GM06990 (cell line): ENCODE measurements around the gene PGBD5.

Experiments used
- DNase-seq: peaks from one replicate; pipeline ENCODE4 v3.0.0-alpha.2; 2011; ENCODE audit not compliant: insufficient read length; ENCODE audit errors: extremely low read depth
- H3K27me3 ChIP-seq: replicated peaks from 2 replicates; pipeline ENCODE4 v1.6.0; 2011; ENCODE audit warnings: low read length; ENCODE audit not compliant: control insufficient read depth, insufficient read depth
- H3K36me3 ChIP-seq: 2 replicates; pipeline ENCODE4 v1.5.1; 2011; ENCODE audit warnings: low read length; ENCODE audit not compliant: control insufficient read depth, insufficient read depth
- H3K4me3 ChIP-seq: replicated peaks from 2 replicates; pipeline ENCODE4 v1.5.1; 2011; ENCODE audit warnings: low read depth, mild to moderate bottlenecking, control low read depth, low read length
- CTCF ChIP-seq: IDR thresholded peaks from 2 replicates; pipeline ENCODE4 v1.5.1; 2011; ENCODE audit warnings: low read length, control low read depth, mild to moderate bottlenecking, inconsistent platforms; ENCODE audit not compliant: insufficient read depth, poor library complexity, severe bottlenecking

The PGBD5 gene

DNA sequence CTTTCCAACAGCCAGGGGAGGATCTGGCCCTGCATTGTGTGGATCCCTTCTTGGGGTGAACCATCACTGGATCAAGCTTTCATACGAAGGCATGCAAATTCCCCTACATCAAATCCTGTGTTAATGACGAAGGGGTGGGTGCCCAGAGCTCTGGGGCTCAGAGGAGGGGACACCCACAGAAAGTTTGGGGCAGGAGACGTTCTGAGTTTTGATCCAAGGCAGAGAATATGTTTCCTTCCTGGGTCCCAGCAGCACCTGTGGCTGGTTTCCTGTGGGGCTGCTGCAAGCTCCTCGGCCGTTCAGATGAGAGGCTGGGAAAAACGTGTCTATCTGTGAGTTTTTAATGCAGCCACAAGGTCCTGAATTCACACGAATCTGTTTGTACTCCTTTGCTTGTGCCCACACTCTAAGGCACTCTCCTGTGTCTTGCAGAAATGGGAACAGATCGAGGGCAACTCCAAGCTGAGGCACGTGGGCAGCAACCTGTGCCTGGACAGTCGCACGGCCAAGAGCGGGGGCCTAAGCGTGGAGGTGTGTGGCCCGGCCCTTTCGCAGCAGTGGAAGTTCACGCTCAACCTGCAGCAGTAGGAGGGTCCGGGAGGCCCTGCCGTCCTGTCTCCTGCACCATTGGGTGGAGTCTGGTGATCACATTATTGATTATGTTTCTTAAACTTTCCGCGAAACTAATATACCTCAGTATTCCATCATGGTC lies 147.1 kb downstream of the PGBD5 start:
- Histone ChIP-seq H3K4me3 (no peak overlapping the region), H3K36me3 (peaks cover 16% of the 10 kb centered on the region), H3K27me3 (no peaks in the 10 kb centered on the region)
- TF ChIP-seq CTCF = no peak
- no peak for DNase-seq

GRCh38 chr1:230278376-230278775 lies 147.8 kb downstream of the PGBD5 start:
- DNase-seq = no peak
- TF ChIP-seq CTCF = no peak
- Histone ChIP-seq H3K27me3 (no peaks in the 10 kb centered on the region), H3K4me3 (no peak overlapping the region), H3K36me3 (peaks cover 16% of the 10 kb centered on the region)

- TF ChIP-seq CTCF = no peak
- DNase-seq = no peak
- Histone ChIP-seq H3K27me3 (no peaks in the 10 kb centered on the region), H3K4me3 (no peak overlapping the region), H3K36me3 (peaks cover 16% of the 10 kb centered on the region)
Measured at GRCh38 chr1:230277201-230278025, 148.7 kb downstream of the PGBD5 start.

- no peak for DNase-seq
- no peak overlapping the region for H3K4me3 ChIP-seq
- peaks cover 16% of the 10 kb centered on the region for H3K36me3 ChIP-seq
- no peak for TF ChIP-seq CTCF
- no peaks in the 10 kb centered on the region for H3K27me3 ChIP-seq
Measured at GRCh38 chr1:230276401-230276800, 149.7 kb downstream of the PGBD5 start.

- peaks cover 11% of the 10 kb centered on the region for H3K36me3 ChIP-seq
Measured at GRCh38 chr1:230274254-230274653, 151.9 kb downstream of the PGBD5 start.

More at GRCh38 chr1:230274254-230274653, 151.9 kb downstream of the PGBD5 start:
- no peak for DNase-seq
- Histone ChIP-seq H3K27me3 (no peaks in the 10 kb centered on the region), H3K4me3 (no peak overlapping the region)
- no peak for TF ChIP-seq CTCF
